PC-3 (cell line): ENCODE results near the gene NSMF.

Experiments used
- EZH2 ChIP-seq: fragments of 300-600 bp; sonication (generic); IDR thresholded peaks from one replicate; pipeline ENCODE4 v1.6.1; 2017; ENCODE audit warnings: antibody characterized with exemption, mild to moderate bottlenecking, low read length; ENCODE audit not compliant: unreplicated experiment
- TF ChIP-seq, protein P1 (sequence below): fragments of 300-600 bp; sonication (generic); conservative IDR thresholded peaks from 2 replicates; pipeline ENCODE4 v1.5.1; 2017; ENCODE audit warnings: antibody characterized with exemption, low read depth, mild to moderate bottlenecking, low read length

DNA sequence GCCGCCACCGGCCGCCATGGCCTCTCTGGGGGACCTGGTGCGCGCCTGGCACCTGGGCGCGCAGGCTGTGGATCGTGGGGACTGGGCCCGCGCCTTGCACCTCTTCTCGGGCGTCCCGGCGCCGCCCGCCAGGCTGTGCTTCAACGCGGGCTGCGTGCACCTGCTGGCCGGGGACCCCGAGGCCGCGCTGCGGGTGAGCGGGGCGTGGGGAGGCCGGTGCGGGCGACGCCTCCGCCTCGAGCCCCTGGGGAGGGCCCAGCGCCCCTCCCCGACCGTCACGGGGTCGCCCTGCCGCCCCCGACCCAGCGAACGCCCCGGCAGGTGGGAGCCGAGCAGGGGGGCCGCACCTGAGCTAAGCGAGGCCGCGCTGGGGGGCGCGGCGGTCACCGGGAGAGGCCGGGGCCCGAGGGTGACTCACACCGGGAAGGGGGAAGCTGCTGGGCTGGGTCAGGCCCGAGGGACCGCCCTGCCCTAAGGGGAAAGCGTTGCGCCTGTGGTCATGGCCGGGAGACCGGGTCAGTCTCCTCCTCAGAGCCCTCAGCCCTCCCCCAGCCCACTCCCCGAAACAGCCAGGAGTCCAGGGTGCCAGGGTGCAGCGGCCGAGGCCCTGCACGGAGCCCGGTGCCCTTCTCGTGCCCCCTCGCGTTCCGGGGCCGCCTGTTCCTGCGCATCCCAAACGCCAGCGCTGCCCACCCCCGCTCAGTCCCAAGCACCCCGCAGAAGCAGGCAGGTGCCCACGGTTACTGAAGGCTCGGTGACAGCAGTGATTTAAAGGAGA is 35.4 kb downstream of the NSMF start:
- TF ChIP-seq EZH2 = no peak
- TF ChIP-seq, protein P1, sequence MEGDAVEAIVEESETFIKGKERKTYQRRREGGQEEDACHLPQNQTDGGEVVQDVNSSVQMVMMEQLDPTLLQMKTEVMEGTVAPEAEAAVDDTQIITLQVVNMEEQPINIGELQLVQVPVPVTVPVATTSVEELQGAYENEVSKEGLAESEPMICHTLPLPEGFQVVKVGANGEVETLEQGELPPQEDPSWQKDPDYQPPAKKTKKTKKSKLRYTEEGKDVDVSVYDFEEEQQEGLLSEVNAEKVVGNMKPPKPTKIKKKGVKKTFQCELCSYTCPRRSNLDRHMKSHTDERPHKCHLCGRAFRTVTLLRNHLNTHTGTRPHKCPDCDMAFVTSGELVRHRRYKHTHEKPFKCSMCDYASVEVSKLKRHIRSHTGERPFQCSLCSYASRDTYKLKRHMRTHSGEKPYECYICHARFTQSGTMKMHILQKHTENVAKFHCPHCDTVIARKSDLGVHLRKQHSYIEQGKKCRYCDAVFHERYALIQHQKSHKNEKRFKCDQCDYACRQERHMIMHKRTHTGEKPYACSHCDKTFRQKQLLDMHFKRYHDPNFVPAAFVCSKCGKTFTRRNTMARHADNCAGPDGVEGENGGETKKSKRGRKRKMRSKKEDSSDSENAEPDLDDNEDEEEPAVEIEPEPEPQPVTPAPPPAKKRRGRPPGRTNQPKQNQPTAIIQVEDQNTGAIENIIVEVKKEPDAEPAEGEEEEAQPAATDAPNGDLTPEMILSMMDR = no peak
